A204.1 (cell line): Measurements from ENCODE around the gene SMS.
"Not testable (repeated sequence)": the region's sequence is repeated elsewhere in the genome, so short reads cannot be mapped to it uniquely, and the experiment has no call there.

Experiments
- FAIRE-seq: peaks from 2 replicates; lab custom pipeline; 2012; peaks lifted over from hg19 to GRCh38; lab: Jason Lieb, UNC

The SMS gene

GRCh38 chrX:21952624-21953023, 12.1 kb downstream of the SMS start:
- FAIRE-seq, result no peak

GRCh38 chrX:21953195-21953830, 12.8 kb downstream of the SMS start:
- FAIRE-seq, result not testable (repeated sequence)

- no peak for FAIRE-seq
Measured at GRCh38 chrX:21955403-21956189, 15.1 kb downstream of the SMS start.

GRCh38 chrX:21956783-21957182, 16.3 kb downstream of the SMS start:
- FAIRE-seq, result no peak

GRCh38 chrX:21958187-21958586, 17.7 kb downstream of the SMS start:
- no peak for FAIRE-seq

- FAIRE-seq, result no peak
Measured at GRCh38 chrX:21958916-21959315, 18.4 kb downstream of the SMS start.

GRCh38 chrX:21959362-21960051, 19.0 kb downstream of the SMS start:
- FAIRE-seq, result no peak

GRCh38 chrX:21960569-21961541, 20.3 kb downstream of the SMS start:
- no peak for FAIRE-seq

- no peak for FAIRE-seq
Measured at GRCh38 chrX:21962361-21962760, 21.9 kb downstream of the SMS start.

GRCh38 chrX:21963269-21963668, 22.8 kb downstream of the SMS start:
- no peak for FAIRE-seq

GRCh38 chrX:21963731-21964405, 23.4 kb downstream of the SMS start:
- FAIRE-seq, result no peak

- no peak for FAIRE-seq
Measured at GRCh38 chrX:21966866-21967265, 26.4 kb downstream of the SMS start.

GRCh38 chrX:21968333-21968732, 27.8 kb downstream of the SMS start:
- no peak for FAIRE-seq

- FAIRE-seq, result no peak
Measured at GRCh38 chrX:21970326-21970725, 29.8 kb downstream of the SMS start.

- no peak for FAIRE-seq
Measured at GRCh38 chrX:21972046-21972445, 31.5 kb downstream of the SMS start.

GRCh38 chrX:21972721-21973120, 32.2 kb downstream of the SMS start:
- no peak for FAIRE-seq

GRCh38 chrX:21973321-21974010, 33.0 kb downstream of the SMS start:
- no peak for FAIRE-seq

GRCh38 chrX:21974011-21974385, 33.5 kb downstream of the SMS start:
- FAIRE-seq, result no peak

GRCh38 chrX:21975242-21975641, 34.7 kb downstream of the SMS start:
- FAIRE-seq, result no peak

- no peak for FAIRE-seq
Measured at GRCh38 chrX:21975812-21976211, 35.3 kb downstream of the SMS start.

- no peak for FAIRE-seq
Measured at GRCh38 chrX:21978346-21978745, 37.8 kb downstream of the SMS start.
